CD4-positive, alpha-beta T cell (primary cell): ENCODE data around the gene ABCB6. TPM values are rescaled to one million over a fixed set of nuclear protein-coding genes. Genes with fewer than 3 reads are reported as not detected.

ENCODE experiments used
- ATAC-seq: fragments of 200-7000 bp; cut with Tn5 transposase; one replicate; pipeline ENCODE4 v1.10.0; 2022; ENCODE audit warnings: mild to moderate bottlenecking; ENCODE audit not compliant: poor library complexity
- CTCF ChIA-PET: fragments of 350-600 bp; sonication (Branson Sonifier 250); formaldehyde crosslinking; loops from one replicate; lab custom pipeline; 2021; ENCODE audit warnings: antibody characterized with exemption, inconsistent platforms; lab: Charles Lee
- POLR2A ChIA-PET: fragments of 350-600 bp; sonication (Branson Sonifier 250); formaldehyde crosslinking; loops from one replicate; lab custom pipeline; 2021; ENCODE audit warnings: antibody characterized with exemption, inconsistent platforms; lab: Charles Lee
- DNase-seq, 14 experiments: peaks; one replicate each; pipeline ENCODE4 v3.0.0-alpha.2; 2013 to 2020; ENCODE audit warnings: mixed read lengths in 2 of 14
- H3K27ac ChIP-seq, 2 donors: one replicate each; pipeline versions ENCODE4 v1.5.1 to v1.7.0; 2013; ENCODE audit warnings: low read length in 2 of 2, low read depth in 1 of 2, mild to moderate bottlenecking in 1 of 2
- H3K27me3 ChIP-seq, 2 experiments: 1 replicate in 1 of 2; 2 replicates in 1 of 2; pipeline versions ENCODE4 v1.6.1 to v1.7.0; 2013; ENCODE audit warnings: low read length in 2 of 2, control low read depth in 1 of 2, mild to moderate bottlenecking in 1 of 2, moderate library complexity in 1 of 2; ENCODE audit not compliant: insufficient read depth in 2 of 2, control insufficient read depth in 1 of 2
- H3K36me3 ChIP-seq: one replicate; pipeline ENCODE4 v1.6.1; 2013; ENCODE audit warnings: low read length, control low read depth; ENCODE audit not compliant: insufficient read depth
- H3K4me1 ChIP-seq: one replicate; pipeline ENCODE4 v1.6.1; 2013; ENCODE audit warnings: low read length, control low read depth; ENCODE audit not compliant: insufficient read depth
- H3K4me3 ChIP-seq: one replicate; pipeline ENCODE4 v1.5.1; 2013; ENCODE audit warnings: mild to moderate bottlenecking, low read length, moderate library complexity
- H3K9me3 ChIP-seq, 2 experiments: 1 replicate in 1 of 2; 2 replicates in 1 of 2; pipeline versions ENCODE4 v1.6.1 to v1.7.0; 2013; ENCODE audit warnings: low read length in 2 of 2, mild to moderate bottlenecking in 2 of 2, control low read depth in 1 of 2, moderate library complexity in 1 of 2; ENCODE audit not compliant: control insufficient read depth in 1 of 2, insufficient read depth in 1 of 2
- H3K27ac Mint-ChIP-seq: one replicate; pipeline ENCODE4 v1.8.0; 2020; ENCODE audit warnings: mixed read lengths
- H3K27me3 Mint-ChIP-seq: one replicate; pipeline ENCODE4 v1.8.0; 2021; ENCODE audit warnings: mixed read lengths
- H3K36me3 Mint-ChIP-seq: one replicate; pipeline ENCODE4 v1.8.0; 2021; ENCODE audit warnings: low read depth, mixed read lengths
- H3K4me1 Mint-ChIP-seq: one replicate; pipeline ENCODE4 v1.8.0; 2021; ENCODE audit warnings: low read depth, mixed read lengths
- H3K4me3 Mint-ChIP-seq: one replicate; pipeline ENCODE4 v1.8.0; 2020; ENCODE audit warnings: mild to moderate bottlenecking, mixed read lengths
- H3K9me3 Mint-ChIP-seq: one replicate; pipeline ENCODE4 v1.8.0; 2020; ENCODE audit warnings: mixed read lengths
- intact Hi-C, 2 experiments: fragments of 100-400 bp; cut with DNase I in 1 of 2; cut with micrococcal nuclease in 1 of 2; formaldehyde crosslinking; loops; one replicate each; pipeline versions ENCODE4 v1.15.1 to v1.9.0; 2023 to 2025; cut with DNase I, micrococcal nuclease
- total RNA-seq, 174 experiments: library from RNA in 2 of 174; stranded (reverse) in 2 of 174; gene quantifications; one replicate each; pipeline ENCODE4 v1.2.3 and lab custom pipeline; 2021 to 2026
- TF ChIP-seq, protein P1 (sequence below): fragments of 200-600 bp; IDR thresholded peaks from one replicate; pipeline ENCODE4 v1.8.0; 2022; ENCODE audit warnings: antibody characterized with exemption, mild to moderate bottlenecking

The ABCB6 gene
- total RNA-seq, 2 experiments from 2014 or later = 2.6 to 3.1 TPM

DNA sequence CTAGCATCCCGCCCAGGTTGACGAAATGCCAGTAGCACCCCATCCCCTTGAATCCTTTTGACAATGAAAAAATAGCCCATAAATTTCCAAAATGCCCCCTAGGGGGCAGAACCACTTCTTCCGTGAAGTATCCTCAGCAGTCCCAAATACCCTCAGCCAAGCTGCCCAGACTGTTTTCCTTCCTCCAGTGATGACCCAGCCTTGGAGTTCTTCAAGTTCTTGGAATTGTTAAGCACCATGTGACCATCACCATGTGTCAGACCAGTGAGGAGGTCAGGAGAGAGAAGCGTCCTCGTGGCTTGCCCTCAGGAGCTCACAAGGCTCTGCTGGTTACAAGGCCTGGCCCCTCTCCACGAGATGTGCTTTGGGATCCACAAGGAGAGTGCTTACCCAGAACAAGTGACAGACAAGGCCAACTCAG lies 47.5 kb downstream of the ABCB6 start:
- H3K4me3 ChIP-seq = no peak overlapping the region
- peak; percentile 62 for ATAC-seq
- Mint-ChIP-seq H3K9me3 (no peaks in the 10 kb centered on the region), H3K27ac (peak overlapping the region; percentile 69), H3K27me3 (no peaks in the 10 kb centered on the region), H3K4me1 (peaks cover 35% of the 10 kb centered on the region), H3K4me3 (no peak overlapping the region), H3K36me3 (peaks cover 52% of the 10 kb centered on the region)
- intact Hi-C loops = loop anchor here (1.0 to 10.0 kb wide), 6 partner anchors 10 to 766 kb away; partner anchors contain the start of genes STK11IP (in 1 of the 2) and TTLL4 (in 1 of the 2)
- CTCF ChIA-PET = interaction anchor here (0.8 to 5.0 kb wide), 12 partner anchors 12 to 128 kb away, joined by 3 to 21 read pairs (median 4); partner anchors contain the start of genes ANKZF1, ATG9A, NHEJ1 and ZFAND2B
- H3K27me3 ChIP-seq = no peaks in the 10 kb centered on the region
- TF ChIP-seq, protein P1, sequence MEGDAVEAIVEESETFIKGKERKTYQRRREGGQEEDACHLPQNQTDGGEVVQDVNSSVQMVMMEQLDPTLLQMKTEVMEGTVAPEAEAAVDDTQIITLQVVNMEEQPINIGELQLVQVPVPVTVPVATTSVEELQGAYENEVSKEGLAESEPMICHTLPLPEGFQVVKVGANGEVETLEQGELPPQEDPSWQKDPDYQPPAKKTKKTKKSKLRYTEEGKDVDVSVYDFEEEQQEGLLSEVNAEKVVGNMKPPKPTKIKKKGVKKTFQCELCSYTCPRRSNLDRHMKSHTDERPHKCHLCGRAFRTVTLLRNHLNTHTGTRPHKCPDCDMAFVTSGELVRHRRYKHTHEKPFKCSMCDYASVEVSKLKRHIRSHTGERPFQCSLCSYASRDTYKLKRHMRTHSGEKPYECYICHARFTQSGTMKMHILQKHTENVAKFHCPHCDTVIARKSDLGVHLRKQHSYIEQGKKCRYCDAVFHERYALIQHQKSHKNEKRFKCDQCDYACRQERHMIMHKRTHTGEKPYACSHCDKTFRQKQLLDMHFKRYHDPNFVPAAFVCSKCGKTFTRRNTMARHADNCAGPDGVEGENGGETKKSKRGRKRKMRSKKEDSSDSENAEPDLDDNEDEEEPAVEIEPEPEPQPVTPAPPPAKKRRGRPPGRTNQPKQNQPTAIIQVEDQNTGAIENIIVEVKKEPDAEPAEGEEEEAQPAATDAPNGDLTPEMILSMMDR = peak; percentile 79
- peaks cover 42% of the 10 kb centered on the region for H3K4me1 ChIP-seq
- POLR2A ChIA-PET = interaction anchor here (0.5 to 3.3 kb wide), 10 partner anchors 11 to 146 kb away, joined by 3 to 13 read pairs (median 4); partner anchors contain the start of genes ABCB6, ANKZF1, ATG9A and TUBA4A
- peak overlapping the region in 1 of 2 donors; percentile 4 for H3K27ac ChIP-seq
- peaks cover 36% of the 10 kb centered on the region for H3K36me3 ChIP-seq
- peak in 7 of 14 experiments; percentile 5 to 69 (median 53) for DNase-seq
- H3K9me3 ChIP-seq = no peaks in the 10 kb centered on the region

DNA sequence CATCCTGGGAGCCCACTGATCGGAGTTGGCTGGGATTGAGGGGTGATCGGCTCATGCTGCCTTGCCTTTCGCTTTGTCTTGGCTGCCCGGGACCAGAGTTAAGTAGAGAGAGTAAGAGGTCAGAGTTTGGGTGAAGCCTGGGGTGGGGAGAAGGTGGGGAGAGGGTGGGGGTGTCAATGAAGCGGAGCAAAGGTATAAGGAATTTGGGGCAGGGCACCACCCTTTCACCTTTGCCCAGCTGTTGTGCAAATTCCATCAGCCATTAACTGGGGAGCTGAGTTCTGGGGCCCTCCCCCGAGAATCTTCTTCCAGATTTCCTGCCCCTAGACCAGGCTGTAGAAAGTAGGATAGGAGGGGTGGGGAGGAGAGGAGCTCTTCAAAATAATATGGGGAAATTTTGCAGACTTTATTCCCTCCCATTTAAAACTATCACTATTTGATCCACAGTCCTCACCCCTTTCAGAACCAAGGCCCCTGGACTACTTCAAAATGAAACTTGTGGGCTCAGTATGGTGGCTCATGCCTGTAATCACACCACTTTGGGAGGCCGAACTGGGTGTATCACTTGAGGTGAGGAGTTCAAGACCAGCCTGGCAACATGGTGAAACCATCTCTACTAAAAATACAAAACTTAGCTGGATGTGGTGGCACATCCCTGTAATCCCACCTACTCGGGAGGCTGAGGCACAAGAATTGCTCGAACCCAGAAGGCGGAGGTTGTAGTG lies 48.7 kb downstream of the ABCB6 start, which contains the start of gene SLC23A3:
SLC23A3 (minus strand) TSS at position 100 of the 725 bp plus-strand sequence; CDS start at position 55, 45 bp downstream.
- H3K27me3 Mint-ChIP-seq = no peaks in the 10 kb centered on the region
- Histone ChIP-seq H3K4me1 (peaks cover 31% of the 10 kb centered on the region), H3K27ac (no peak within 1 kb of the TSS), H3K27me3 (no peaks in the 10 kb centered on the region), H3K9me3 (no peaks in the 10 kb centered on the region), H3K4me3 (no peak within 1 kb of the TSS), H3K36me3 (peaks cover 36% of the 10 kb centered on the region)
- POLR2A ChIA-PET = interaction anchor here (0.6 to 3.3 kb wide), 5 partner anchors 12 to 59 kb away, joined by 3 to 13 read pairs (median 4); partner anchors contain the start of genes ABCB6, ANKZF1, ATG9A and ZFAND2B
- peaks cover 43% of the 10 kb centered on the region for H3K36me3 Mint-ChIP-seq
- CTCF ChIA-PET = interaction anchor here (1.0 to 5.0 kb wide), 7 partner anchors 12 to 125 kb away, joined by 3 to 21 read pairs (median 5); partner anchors contain the start of genes NHEJ1 and ZFAND2B
- TF ChIP-seq, protein P1 = no peak
- intact Hi-C loops = loop anchor here in 1 of 2 experiments (10.0 kb wide), 4 partner anchors 425 to 765 kb away; partner anchors contain the start of genes STK11IP and TTLL4
- H3K27ac Mint-ChIP-seq = no peak within 1 kb of the TSS
- H3K4me3 Mint-ChIP-seq = no peak within 1 kb of the TSS
- ATAC-seq = no peak
- H3K4me1 Mint-ChIP-seq = peaks cover 24% of the 10 kb centered on the region
- no peaks in the 10 kb centered on the region for H3K9me3 Mint-ChIP-seq
- DNase-seq = no peak

DNA sequence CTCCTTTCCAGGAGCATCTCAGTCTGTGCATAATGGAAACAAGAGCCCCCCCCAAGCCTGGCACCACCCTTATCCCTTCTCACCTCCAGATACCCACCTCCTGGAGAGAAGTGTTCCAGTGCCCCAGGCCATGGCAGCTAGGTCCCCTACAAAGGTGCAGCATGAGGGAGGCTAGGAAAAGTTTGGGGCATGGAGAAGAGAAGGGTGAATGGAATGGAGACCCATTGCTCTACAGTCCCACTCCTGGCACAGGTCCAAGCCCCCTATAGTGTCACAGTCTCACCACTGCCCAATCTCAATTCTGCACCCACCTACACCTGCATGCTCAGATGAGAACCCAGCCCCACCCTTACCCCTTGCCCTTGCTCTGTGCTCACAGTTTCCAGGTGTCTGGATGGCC lies 49.8 kb downstream of the ABCB6 start:
- Histone ChIP-seq H3K9me3 (no peaks in the 10 kb centered on the region), H3K4me1 (peaks cover 19% of the 10 kb centered on the region), H3K36me3 (peaks cover 24% of the 10 kb centered on the region), H3K27ac (no peak overlapping the region), H3K27me3 (no peaks in the 10 kb centered on the region), H3K4me3 (no peak overlapping the region)
- ChIA-PET POLR2A (no interaction called here), CTCF (interaction anchor here (1.0 kb wide), 1 partner anchor 43 kb away, joined by 4 read pairs; no protein-coding TSS in a partner anchor)
- Mint-ChIP-seq H3K4me1 (peaks cover 14% of the 10 kb centered on the region), H3K36me3 (peaks cover 32% of the 10 kb centered on the region), H3K27me3 (no peaks in the 10 kb centered on the region), H3K9me3 (no peaks in the 10 kb centered on the region), H3K27ac (no peak overlapping the region), H3K4me3 (no peak overlapping the region)
- DNase-seq (no peak), ATAC-seq (no peak)
- TF ChIP-seq, protein P1 = no peak
- intact Hi-C loops = no loop called here
